GM19099 (cell line): ENCODE results near the gene ETS1.

Source experiments
- POLR2A ChIP-seq: IDR thresholded peaks from 3 replicates; pipeline ENCODE4 v1.6.1; 2011; ENCODE audit warnings: low read depth; ENCODE audit not compliant: insufficient read length; ENCODE audit errors: extremely low read depth

The ETS1 gene

DNA sequence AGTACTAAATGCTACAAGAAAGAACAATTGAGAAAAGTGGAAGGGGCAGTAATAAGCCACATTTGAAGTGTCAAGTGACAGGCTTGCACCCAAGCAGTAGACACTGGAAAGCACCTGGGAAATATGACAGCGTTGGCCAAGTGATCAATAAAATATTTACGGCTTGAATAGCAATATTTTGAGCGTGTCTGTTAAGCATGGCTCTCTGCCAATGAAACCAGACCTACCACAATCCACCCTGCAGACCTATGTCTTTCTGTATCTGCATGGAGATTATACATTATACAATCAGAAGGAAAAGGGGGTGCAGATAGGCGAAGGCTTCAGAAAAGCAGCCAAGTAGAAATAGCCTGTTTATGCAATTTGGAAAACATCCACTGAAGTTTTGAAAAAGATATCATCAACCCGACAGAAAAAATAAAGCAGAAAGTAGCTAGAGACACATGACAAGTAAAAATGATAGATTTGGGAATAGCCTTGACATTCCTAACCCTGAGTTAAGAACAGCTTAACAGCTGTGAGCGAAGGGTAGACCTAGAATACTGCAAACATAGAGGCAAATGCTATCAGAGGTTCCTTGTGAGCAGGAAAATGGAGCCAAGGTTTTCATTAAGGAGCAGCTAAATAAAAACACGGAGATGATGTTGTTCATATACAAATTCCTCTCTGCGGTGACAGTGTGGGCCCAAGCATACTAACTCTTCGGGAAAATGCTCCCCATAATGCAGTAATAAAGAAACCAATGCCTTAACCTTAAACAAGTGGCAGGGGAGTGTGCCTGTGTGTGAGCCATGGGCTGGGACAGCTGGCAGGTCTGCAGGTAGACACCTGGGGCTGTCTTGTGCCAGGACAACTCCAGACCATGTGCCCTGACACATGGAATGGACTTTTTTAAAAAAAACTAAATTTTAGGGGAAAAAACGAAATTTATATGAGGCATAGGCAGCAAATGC is 71.3 kb downstream of the ETS1 start:
- no peak for TF ChIP-seq POLR2A

DNA sequence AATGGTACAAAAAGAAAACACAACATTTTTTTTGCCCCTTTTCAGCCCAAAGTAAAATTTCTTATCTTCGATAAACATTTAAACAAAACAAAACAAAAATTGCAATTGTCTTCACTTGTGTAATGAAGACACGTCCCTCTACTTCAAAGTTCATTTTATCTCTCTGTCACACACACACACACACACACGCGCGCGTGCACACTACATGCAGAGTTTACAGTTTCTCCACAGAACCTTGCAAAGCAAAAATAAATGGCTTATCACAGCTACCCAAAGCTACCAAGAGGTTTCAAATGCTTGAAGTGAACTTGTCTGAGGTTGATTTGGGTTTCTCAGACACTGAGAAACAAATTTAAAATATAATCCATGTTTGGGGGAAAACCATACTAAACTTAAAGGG is 72.3 kb downstream of the ETS1 start:
- no peak for TF ChIP-seq POLR2A

DNA sequence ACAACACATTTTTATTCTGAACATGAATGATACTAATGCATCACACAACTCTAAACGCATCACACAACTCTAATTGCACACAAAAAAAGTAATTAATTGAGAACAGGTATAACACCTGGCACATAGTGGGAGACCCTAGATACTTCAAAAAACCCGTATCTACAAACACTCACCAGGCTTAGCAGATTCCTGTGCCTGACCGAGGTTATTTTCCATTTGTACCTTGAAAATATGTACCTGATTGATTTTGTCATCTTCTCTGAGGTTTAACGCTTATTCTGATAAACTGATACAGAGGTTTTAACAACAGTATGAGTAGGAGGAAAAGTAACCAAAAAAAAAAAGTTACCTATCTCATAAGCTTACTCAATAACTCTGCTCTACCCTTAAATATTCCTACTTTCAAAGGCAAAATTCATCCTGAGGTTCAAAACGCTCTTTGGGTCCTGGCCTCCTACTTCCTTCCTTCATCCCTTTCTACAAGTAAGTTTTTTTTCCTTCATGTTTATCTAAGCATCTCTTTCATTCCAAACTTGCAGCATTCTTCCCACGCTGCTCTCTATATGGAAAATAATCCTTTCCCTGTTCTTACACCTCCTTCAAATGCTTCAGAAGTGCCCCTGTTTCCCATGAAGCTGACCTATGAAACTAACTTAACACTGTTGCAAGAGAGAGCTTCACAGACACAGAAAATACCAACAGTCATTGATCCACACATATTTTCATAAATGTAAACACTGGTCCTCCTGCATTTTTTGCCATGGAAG is 73.3 kb downstream of the ETS1 start:
- no peak for TF ChIP-seq POLR2A

- TF ChIP-seq POLR2A, result no peak
Measured at GRCh38 chr11:128512474-128512996, 74.8 kb downstream of the ETS1 start.

DNA sequence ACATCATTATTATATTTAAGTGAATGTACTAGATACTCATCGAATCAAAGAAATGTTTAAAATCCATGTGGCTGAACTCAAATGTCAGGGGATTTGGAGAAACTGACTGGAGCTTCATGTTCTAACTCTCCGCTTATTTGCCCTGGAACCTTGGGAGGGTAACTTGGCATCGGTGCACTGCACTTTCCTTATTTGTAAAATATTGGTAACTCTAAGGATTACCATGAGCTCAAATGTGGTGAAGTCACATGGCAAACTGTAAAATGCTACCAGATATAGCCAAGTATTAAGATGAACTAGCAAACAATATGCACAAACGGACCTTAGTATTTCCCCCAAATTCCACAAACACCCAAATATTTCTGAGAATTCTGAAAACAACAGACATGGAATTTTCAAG is 75.6 kb downstream of the ETS1 start:
- TF ChIP-seq POLR2A, result no peak

- TF ChIP-seq POLR2A, result no peak
Measured at GRCh38 chr11:128509621-128510389, 77.6 kb downstream of the ETS1 start.

GRCh38 chr11:128508770-128509510 is 78.4 kb downstream of the ETS1 start:
- no peak for TF ChIP-seq POLR2A

DNA sequence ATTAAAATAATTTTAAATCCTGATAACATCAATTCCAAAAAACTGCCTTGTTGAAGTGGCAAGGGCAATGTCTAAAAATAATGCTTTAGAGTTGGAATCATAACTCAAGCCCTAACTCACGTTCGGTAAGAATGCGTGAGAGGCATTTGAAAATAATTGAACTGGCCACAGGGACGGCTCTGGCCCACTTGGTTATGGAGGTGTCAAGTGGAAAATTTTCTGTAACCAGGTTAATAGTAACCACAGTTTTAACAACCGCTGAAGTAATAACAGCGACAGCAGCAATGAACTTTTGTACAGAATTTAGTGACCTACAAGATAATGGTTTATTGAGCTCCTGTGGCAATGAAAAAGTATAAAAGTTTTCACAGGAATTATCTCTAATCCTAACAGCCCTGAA is 79.4 kb downstream of the ETS1 start:
- TF ChIP-seq POLR2A, result no peak

GRCh38 chr11:128506999-128507611 is 80.3 kb downstream of the ETS1 start:
- TF ChIP-seq POLR2A, result no peak

DNA sequence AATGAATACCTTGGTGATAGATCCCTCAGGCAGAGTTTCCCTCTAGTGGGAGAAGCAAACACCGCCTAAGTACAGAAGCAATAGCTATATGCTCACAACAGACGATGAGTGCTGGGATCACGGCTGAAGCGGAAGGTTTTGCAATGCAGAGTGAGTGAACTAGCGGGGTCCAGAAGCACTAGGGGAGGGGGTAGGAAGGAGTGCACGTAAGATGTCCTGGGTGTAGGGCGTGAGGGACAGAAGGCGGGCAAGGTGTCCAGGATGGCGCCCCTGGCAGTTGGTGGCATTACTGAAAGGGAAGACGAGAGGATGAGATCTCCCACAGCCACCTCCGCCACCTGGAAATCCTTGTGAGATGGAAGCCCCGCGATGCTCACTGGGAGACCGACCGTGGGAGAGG is 81.0 kb downstream of the ETS1 start:
- no peak for TF ChIP-seq POLR2A

DNA sequence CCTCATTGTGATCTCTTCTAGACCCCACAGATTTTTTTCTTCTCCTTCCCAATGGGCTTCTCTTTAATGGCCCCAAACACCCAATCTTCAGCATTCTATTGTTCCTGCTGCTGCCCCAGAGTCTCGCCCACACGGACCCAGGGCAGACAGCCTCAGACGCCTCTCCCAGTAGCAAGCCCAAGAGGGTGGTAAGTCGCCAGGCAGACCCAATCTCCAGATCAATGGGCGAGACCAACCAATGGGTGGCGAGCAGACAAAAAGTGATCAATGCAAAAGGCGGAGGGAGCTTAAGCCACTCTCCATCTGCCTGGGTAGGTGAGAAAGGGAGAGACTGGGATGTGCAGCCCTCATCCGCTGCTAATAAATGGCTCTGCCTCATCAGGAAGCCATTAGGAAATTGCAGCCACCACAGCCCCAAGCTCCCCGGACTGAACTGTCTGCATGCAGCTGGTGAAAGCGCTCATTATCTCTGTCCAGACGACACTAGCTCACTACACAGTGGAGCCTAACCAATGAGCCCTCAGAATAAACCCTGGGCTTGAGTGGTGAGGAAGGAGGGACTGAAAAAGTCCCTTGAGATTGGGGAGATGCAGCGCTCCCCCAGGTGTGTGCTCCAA is 81.8 kb downstream of the ETS1 start:
- no peak for TF ChIP-seq POLR2A

DNA sequence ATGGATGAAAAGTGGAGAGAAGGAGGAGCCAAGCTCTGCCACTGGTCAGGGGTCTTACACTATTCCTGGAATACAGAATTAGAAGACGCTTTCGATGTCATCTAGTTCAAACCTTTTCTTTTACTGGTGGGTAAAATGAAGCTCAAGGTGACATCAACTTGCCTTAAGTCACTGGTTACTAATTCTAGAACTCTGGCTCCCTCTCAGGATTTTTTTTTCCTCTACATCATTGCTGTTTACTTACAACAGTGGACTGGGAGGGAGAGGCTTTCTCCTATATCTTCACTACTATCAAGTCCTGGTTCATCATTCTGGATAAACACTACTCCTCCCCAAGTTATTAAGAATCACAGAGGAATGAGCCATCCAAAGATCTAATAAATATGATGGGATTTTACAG is 82.9 kb downstream of the ETS1 start:
- TF ChIP-seq POLR2A, result no peak

DNA sequence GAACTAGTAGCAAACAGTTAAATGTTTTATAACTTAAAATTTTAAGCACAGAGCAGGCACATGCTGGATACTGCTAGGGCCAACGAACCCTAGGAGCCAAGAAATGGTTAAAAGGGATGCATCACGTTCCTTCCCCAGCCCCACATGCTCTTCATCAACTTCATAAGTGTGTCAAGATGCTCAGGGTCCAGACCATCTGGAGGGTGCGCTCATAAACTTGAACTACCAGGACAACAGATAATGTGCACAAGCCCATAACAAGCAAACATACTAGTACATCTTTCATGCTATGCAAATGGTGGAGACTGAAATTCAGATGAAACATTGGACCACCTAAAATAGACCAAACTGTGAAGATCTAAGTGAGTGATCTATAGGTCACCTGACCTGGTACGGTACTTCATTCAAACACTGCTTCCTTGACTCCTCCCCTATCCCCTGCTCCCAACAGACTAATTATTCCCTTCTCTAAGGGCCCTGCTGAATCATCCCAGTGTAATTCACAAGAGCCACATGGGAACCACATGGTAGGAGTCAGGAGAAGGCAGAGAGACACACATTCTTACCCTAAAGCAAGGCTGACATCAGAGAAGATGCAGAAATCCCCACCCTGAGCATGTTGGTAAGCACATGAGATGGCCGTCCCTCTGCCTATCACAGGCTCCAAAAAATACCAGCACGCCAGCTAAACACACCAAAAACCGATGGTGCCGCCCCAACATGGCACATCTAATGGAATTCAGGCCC is 83.9 kb downstream of the ETS1 start:
- TF ChIP-seq POLR2A, result no peak

DNA sequence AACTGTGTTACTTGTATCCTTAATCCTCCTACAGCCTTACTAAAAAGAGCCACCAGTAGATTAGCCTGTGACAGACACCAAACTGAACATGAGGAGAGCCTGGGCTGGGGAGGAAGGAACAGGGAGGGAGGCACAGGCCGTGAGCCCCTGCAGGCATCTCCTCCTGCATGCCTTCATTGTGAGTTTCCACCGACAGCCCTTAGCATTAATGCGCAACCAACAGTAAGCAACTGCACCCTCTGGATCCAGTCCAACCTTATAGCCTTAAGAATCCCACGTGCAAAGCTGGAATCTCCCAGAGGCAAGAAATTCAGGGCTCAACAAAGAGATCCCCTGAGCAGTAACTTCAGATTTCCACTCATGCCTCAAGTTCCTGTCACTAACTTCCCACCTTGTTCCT is 84.6 kb downstream of the ETS1 start:
- TF ChIP-seq POLR2A, result no peak
